Measurements from ENCODE around the gene NLRP14. TPM values are rescaled to one million over a fixed set of nuclear protein-coding genes. Genes with fewer than 3 reads are reported as not detected.

Gene NLRP14
- total and polyA plus RNA-seq, 9 of the 15 experiments (the other 6 are each of a cell fraction or from before 2014, with no cell fraction given), result 0.27 to 1.2 (median 0.54) TPM

- intact Hi-C loops (cut with micrococcal nuclease) (no loop called here), in situ Hi-C loops (cut with MboI) (no loop called here)
- 7% methylated on average over 6 of the region's 6 CpGs for WGBS (ENCODE audit: insufficient coverage, low coverage, missing lambda C conversion rate)
- POLR2A ChIA-PET, result no interaction called here
- H4K20me1 ChIP-seq (replicated peaks; ENCODE audit: control insufficient read depth, insufficient read depth, low read length), result no peaks in the 10 kb centered on the region
- H3K9me3 ChIP-seq (replicated peaks; ENCODE audit: control insufficient read depth, insufficient read depth, low read depth, low read length), result no peaks in the 10 kb centered on the region
- no peak overlapping the region for H3K4me3 ChIP-seq
- ATAC-seq, result no peak
- DNase-seq (ENCODE audit: extremely low read depth in 1 of 4, low spot score in 3 of 4), result no peak
- CTCF ChIA-PET (ENCODE audit: low intra/inter-chr PET ratio), result no interaction called here
- H3K9me1 ChIP-seq (ENCODE audit: control insufficient read depth, insufficient read depth, low read length), result no peaks in the 10 kb centered on the region
- no TSS peak for BruUV-seq (replicated peaks)
- H3K4me2 ChIP-seq (ENCODE audit: insufficient read depth, low read length), result no peak overlapping the region
- H3K27ac ChIP-seq (ENCODE audit: extremely low read depth, low read depth, low read length), result no peak overlapping the region
- peaks cover 6 to 12% of the 10 kb centered on the region in 2 experiments; a peak in 4 of 5 replicates for H3K27me3 ChIP-seq (ENCODE audit: control insufficient read depth in 2 of 2, insufficient read depth in 2 of 2, low read length in 2 of 2)
- TF ChIP-seq BRF2 (IDR thresholded peaks at IDR 0.05; ENCODE audit: borderline replicate concordance, insufficient read depth, insufficient read length) (no peak), ZMIZ1 (IDR thresholded peaks at IDR 0.05; ENCODE audit: low read depth in 2 of 2, low read length in 2 of 2) (no peak), ZNF124 (CRISPR knock-in tag; IDR thresholded peaks at IDR 0.05) (no peak), HDAC1 (IDR thresholded peaks at IDR 0.05) (no peak), ZNF589 (CRISPR knock-in tag; IDR thresholded peaks at IDR 0.05; ENCODE audit: low read depth) (no peak), ILF3 (IDR thresholded peaks at IDR 0.05; ENCODE audit: borderline replicate concordance) (no peak), SRSF9 (IDR thresholded peaks at IDR 0.05; ENCODE audit: borderline replicate concordance, low read depth, low read length) (no peak), ZNF431 (CRISPR knock-in tag; IDR thresholded peaks at IDR 0.05) (no peak), SMARCB1 (IDR thresholded peaks at IDR 0.05; ENCODE audit: insufficient read length, low read depth) (no peak), MCM3 (IDR thresholded peaks at IDR 0.05) (no peak), ZNF639 (CRISPR knock-in tag; conservative IDR thresholded peaks at IDR 0.05 in 1 of 2, IDR thresholded peaks at IDR 0.05 in 1 of 2) (no peak), SREBF1 (IDR thresholded peaks at IDR 0.05; ENCODE audit: borderline replicate concordance, low read depth, low read length) (no peak), SMAD4 (CRISPR knock-in tag; conservative IDR thresholded peaks at IDR 0.05) (no peak), THRB (CRISPR knock-in tag; conservative IDR thresholded peaks at IDR 0.05) (no peak), XRCC3 (IDR thresholded peaks at IDR 0.05) (no peak), PCBP2 (IDR thresholded peaks at IDR 0.05; ENCODE audit: low read depth, low read length, poor library complexity, severe bottlenecking) (no peak)
- H3K4me1 ChIP-seq (replicated peaks in 1 of 2; ENCODE audit: control insufficient read depth in 2 of 2, insufficient read depth in 2 of 2, low read length in 2 of 2), result no peaks in the 10 kb centered on the region
- H3K36me3 ChIP-seq (ENCODE audit: control insufficient read depth, insufficient read depth, low read length), result no peaks in the 10 kb centered on the region
- no peak overlapping the region for H2AFZ ChIP-seq (ENCODE audit: low read depth, low read length)
- no peaks in the 10 kb centered on the region for H3K79me2 ChIP-seq (ENCODE audit: control insufficient read depth, insufficient read depth, low read length)
- no peak for FAIRE-seq
- H3K9ac ChIP-seq (ENCODE audit: insufficient read depth in 1 of 2, low read depth in 2 of 2, low read length in 2 of 2), result no peak overlapping the region
Observed at GRCh38 chr11:7034019-7034418, 13.7 kb downstream of the NLRP14 start.

Data from K562 (cell line).